Heart left ventricle (tissue), 16 donors: Measurements from ENCODE around the gene SPOCK1. TPM values are rescaled to one million over a fixed set of nuclear protein-coding genes. Genes with fewer than 3 reads are reported as not detected.

ENCODE experiments used
- ATAC-seq, 4 donors: fragments of 200-7000 bp; cut with Tn5 transposase; one replicate each; pipeline ENCODE4 v1.9.1; 2020 to 2022; ENCODE audit warnings: moderate library complexity in 4 of 4, mild to moderate bottlenecking in 3 of 4, moderate number of reproducible peaks in 1 of 4
- DNase-seq, 5 donors: peaks; one replicate each; pipeline ENCODE4 v3.0.0-alpha.2; 2020
- H3K27ac ChIP-seq, 12 donors: fragments of 200-600 bp; sonication (generic) in 4 of 12; one replicate each; pipeline versions ENCODE4 v1.5.0 to v1.8.0; 2016 to 2022; ENCODE audit warnings: mild to moderate bottlenecking in 2 of 12
- H3K27me3 ChIP-seq, 9 donors: fragments of 200-600 bp; sonication (generic) in 2 of 9; one replicate each; pipeline versions ENCODE4 v1.5.1 to v1.8.0; 2016 to 2022; ENCODE audit warnings: mild to moderate bottlenecking in 3 of 9
- H3K36me3 ChIP-seq, 9 donors: fragments of 200-600 bp; sonication (generic) in 2 of 9; one replicate each; pipeline versions ENCODE4 v1.5.0 to v1.8.0; 2018 to 2022; ENCODE audit warnings: mild to moderate bottlenecking in 2 of 9
- H3K4me1 ChIP-seq, 12 donors: fragments of 200-600 bp; sonication (generic) in 4 of 12; one replicate each; pipeline versions ENCODE4 v1.5.0 to v1.8.0; 2016 to 2022; ENCODE audit warnings: mild to moderate bottlenecking in 3 of 12
- H3K4me3 ChIP-seq, 12 donors: fragments of 200-600 bp; sonication (generic) in 4 of 12; one replicate each; pipeline versions ENCODE4 v1.5.0 to v1.8.0; 2017 to 2022; ENCODE audit warnings: mild to moderate bottlenecking in 9 of 12, moderate library complexity in 4 of 12
- H3K9me3 ChIP-seq, 12 donors: fragments of 200-600 bp; sonication (generic) in 4 of 12; one replicate each; pipeline versions ENCODE4 v1.5.0 to v1.8.0; 2016 to 2022; ENCODE audit warnings: mild to moderate bottlenecking in 1 of 12
- POLR2A ChIP-seq, 2 donors: fragments of 450-650 bp; IDR thresholded peaks; one replicate each; pipeline ENCODE4 v1.6.1; 2017; ENCODE audit warnings: antibody characterized with exemption in 2 of 2, mild to moderate bottlenecking in 2 of 2, moderate library complexity in 2 of 2
- WGBS, 4 donors: extraction: QIAGEN DNeasy Blood & Tissue Kit in 2 of 4; methylation state at CpG; one replicate each; pipeline versions ENCODE4 v1.1.5 to v1.1.7; 2013 to 2018; 5-methylcytosine and 5-hydroxymethylcytosine counted together
- intact Hi-C, 10 donors: fragments of 100-400 bp; cut with DNase I; formaldehyde crosslinking; loops; one replicate each; pipeline versions ENCODE4 v1.11.1 to v1.14.2; 2022
- polyA plus RNA-seq, 2 donors: library from polyadenylated mRNA; stranded (reverse); fragments of 200-250 nt; gene quantifications; one replicate each; pipeline ENCODE4 v1.2.3, GENCODE V29; 2013
- total RNA-seq, 9 donors: library from RNA; depleted of rRNA in 2 of 9; stranded (reverse); fragments of >200 nt in 2 of 9; fragmentation: NEBNext Ultra II Directional in 3 of 9; extraction: Animal tissue kit (Norgen Biotek cat#: 25700) in 3 of 9; gene quantifications; one replicate each; pipeline versions ENCODE4 v1.1.0 to v1.2.4, GENCODE V29; 2016 to 2023
- TF ChIP-seq, protein P1 (sequence below), 12 donors: fragments of 200-600 bp; sonication (generic) in 4 of 12; IDR thresholded peaks; one replicate each; pipeline versions ENCODE4 v1.5.0 to v1.8.0; 2018 to 2022; ENCODE audit warnings: antibody characterized with exemption in 12 of 12, mild to moderate bottlenecking in 5 of 12
- donor health status: ischemic (EF 13 %, LVEDD 7.1; RV severe dilation, severe dysfunction).
- donor health status: healthy with polysubstance abuse.
- donor health status: DM: no; HTN: yes; CAD: no.
- donor health status: DM: no; HTN: no; CAD: no.
- donor health status: ischemic (EF 25% LVEDD 6.9; RV normal size, moderate dysfunction).
- donor health status: ischemic (EF 25% LVEDD 5.7; RV mildly dilated, moderate dysfunction).
- donor health status: healthy.
- donor health status: DM: yes; HTN: yes; CAD: no.
- donor health status: ischemic (EF 35%, LVEDD 5.7; RV mildly dilated, moderate dysfunction).
- donor health status: nonischemic (EF 11% LVEDD 7.7; RV severe dilation, severe dysfunction).
- donor health status: DM: yes; HTN: yes; CAD: no.
- donor health status: PGD.
- donor health status: ischemic (EF 29% LVEDD 5.4; RV normal size, mild dysfunction).
- donor health status: nonischemic (EF 23%, LVEDD 6.1; RV moderate dilation, normal function).

SPOCK1 gene
- total and polyA plus RNA-seq, 11 donors, result 7.8 to 51.2 (median 19.9) TPM

DNA sequence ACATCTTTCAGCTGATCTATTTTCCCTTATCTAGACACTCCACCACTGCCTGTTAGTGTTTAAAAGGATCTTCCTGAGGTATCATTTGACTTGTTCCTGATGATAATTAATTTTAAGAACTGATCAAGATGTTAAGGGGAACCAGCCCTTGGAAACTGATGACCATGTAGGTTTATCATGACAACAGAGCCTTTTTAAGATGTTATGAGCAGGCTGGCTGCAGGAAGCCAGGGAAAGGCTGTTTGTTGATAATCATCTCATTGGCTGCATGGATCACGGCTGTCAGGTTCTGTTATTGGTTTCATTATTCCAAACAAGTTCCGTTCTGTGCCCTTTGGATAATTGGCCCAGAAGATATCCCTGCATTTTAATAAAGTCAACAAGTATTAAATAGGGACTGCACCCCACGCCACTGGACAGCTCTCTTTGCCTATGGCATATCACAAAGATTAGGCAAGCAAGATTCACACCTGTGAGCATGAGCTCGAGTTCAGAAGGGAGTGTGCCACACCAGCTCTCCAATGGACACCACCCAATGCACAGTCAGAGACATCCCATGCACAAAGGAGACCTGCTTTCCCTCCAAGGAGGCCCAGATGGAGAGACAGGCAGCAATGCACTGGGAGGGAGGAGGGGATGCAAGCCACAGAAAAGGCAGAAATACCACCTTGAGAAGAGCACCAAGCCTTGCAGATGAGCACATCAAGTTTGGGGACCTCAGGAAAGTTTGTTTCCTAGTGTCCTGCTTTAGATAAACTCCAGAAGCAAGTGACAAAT lies 88.7 kb downstream of the SPOCK1 start:
- WGBS, 4 donors, result 73 to 81% (median 76%) methylated on average over 4 of the region's 4 CpGs
- ATAC-seq, result no peak
- Histone ChIP-seq H3K4me1 (peaks cover 0 to 19% (median 7%) of the 10 kb centered on the region in 12 donors), H3K36me3 (no peaks in the 10 kb centered on the region), H3K27ac (no peak overlapping the region), H3K27me3 (no peaks in the 10 kb centered on the region), H3K9me3 (peaks cover 0 to 2% (median 0%) of the 10 kb centered on the region in 12 donors), H3K4me3 (no peak overlapping the region)
- no peak for DNase-seq
- intact Hi-C loops, result no loop called here
- TF ChIP-seq, protein P1, sequence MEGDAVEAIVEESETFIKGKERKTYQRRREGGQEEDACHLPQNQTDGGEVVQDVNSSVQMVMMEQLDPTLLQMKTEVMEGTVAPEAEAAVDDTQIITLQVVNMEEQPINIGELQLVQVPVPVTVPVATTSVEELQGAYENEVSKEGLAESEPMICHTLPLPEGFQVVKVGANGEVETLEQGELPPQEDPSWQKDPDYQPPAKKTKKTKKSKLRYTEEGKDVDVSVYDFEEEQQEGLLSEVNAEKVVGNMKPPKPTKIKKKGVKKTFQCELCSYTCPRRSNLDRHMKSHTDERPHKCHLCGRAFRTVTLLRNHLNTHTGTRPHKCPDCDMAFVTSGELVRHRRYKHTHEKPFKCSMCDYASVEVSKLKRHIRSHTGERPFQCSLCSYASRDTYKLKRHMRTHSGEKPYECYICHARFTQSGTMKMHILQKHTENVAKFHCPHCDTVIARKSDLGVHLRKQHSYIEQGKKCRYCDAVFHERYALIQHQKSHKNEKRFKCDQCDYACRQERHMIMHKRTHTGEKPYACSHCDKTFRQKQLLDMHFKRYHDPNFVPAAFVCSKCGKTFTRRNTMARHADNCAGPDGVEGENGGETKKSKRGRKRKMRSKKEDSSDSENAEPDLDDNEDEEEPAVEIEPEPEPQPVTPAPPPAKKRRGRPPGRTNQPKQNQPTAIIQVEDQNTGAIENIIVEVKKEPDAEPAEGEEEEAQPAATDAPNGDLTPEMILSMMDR (IDR thresholded peaks at IDR 0.05), result no peak
- TF ChIP-seq POLR2A (IDR thresholded peaks at IDR 0.05), result no peak

DNA sequence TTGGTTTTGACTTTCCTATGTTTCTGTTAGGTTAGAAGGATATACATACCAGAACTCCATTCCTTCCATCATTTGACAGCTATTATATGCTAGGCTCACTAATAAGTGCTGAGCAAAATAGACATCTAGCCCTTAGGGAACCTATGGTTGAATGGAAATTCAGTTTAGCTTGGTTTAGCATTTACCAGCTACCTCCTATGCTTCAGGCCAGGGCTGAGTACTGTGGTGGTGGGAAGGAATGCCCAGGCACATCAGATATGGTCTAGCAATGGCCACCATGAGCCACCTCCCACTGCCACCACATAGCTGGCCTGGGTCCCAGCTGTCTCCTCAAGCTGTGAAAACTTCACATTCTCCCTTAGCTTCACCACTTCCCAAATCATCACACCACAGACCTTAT lies 89.4 kb downstream of the SPOCK1 start:
- no peaks in the 10 kb centered on the region for H3K27me3 ChIP-seq
- H3K4me1 ChIP-seq, result peaks cover 0 to 12% (median 3%) of the 10 kb centered on the region in 12 donors
- ATAC-seq (no peak), DNase-seq (no peak)
- no peaks in the 10 kb centered on the region for H3K9me3 ChIP-seq
- no peak overlapping the region for H3K4me3 ChIP-seq
- TF ChIP-seq, protein P1 (IDR thresholded peaks at IDR 0.05), result no peak
- no peak for TF ChIP-seq POLR2A (IDR thresholded peaks at IDR 0.05)
- intact Hi-C loops, result no loop called here
- no peaks in the 10 kb centered on the region for H3K36me3 ChIP-seq
- no peak overlapping the region for H3K27ac ChIP-seq

DNA sequence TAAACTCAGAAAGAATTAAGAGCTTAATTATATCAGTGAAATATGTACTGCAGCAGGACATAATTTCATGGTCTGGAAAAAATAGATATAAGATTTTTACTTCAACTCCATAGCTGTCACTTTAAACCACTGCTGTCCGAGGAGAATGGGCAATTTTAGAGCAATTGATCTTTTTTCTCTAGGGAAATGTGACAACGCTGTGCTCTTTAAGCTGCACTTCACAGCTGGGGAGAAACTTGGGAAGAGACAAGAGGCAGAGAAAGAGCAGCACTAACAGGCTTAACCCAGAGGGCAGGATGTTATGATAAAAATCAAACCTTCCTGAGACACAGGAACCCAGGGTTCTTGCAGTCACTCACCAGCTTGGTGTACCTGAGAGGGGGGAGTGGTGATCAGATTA lies 92.0 kb downstream of the SPOCK1 start:
- intact Hi-C loops, result no loop called here
- Histone ChIP-seq H3K27ac (no peak overlapping the region), H3K4me1 (no peaks in the 10 kb centered on the region), H3K36me3 (no peaks in the 10 kb centered on the region), H3K27me3 (no peaks in the 10 kb centered on the region), H3K4me3 (no peak overlapping the region), H3K9me3 (no peaks in the 10 kb centered on the region)
- DNase-seq (no peak), ATAC-seq (no peak)
- TF ChIP-seq POLR2A (IDR thresholded peaks at IDR 0.05), result no peak
- TF ChIP-seq, protein P1 (IDR thresholded peaks at IDR 0.05), result no peak
- WGBS, 4 donors, result 38 to 58% (median 46%) methylated on average over 2 of the region's 2 CpGs

DNA sequence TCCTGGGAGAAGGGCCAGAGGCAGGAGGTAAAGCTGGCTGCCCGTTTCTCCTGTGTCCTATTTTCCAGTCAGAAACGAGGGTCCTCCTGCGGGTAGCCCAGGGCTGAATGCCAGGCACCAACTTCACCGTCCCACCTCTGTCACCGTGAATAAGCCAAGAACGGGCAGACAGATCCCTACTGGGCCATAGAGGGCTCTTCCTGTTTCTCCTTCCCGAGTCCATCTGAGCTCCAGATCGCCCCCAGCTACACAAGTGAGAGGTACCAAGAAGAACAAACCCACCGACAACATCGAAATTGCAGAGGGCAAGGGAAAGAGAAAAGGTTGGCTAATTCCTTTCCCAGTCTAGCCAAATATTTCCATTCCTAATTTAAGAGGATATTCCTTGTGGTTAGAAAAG lies 93.7 kb downstream of the SPOCK1 start:
- TF ChIP-seq, protein P1 (IDR thresholded peaks at IDR 0.05), result no peak
- no peak for TF ChIP-seq POLR2A (IDR thresholded peaks at IDR 0.05)
- no peak overlapping the region for H3K4me3 ChIP-seq
- DNase-seq (no peak), ATAC-seq (no peak)
- H3K27me3 ChIP-seq, result no peaks in the 10 kb centered on the region
- WGBS, 4 donors, result 72 to 83% (median 74%) methylated on average over 10 of the region's 10 CpGs
- no peaks in the 10 kb centered on the region for H3K9me3 ChIP-seq
- intact Hi-C loops, result no loop called here
- H3K4me1 ChIP-seq, result no peaks in the 10 kb centered on the region
- H3K27ac ChIP-seq, result no peak overlapping the region
- H3K36me3 ChIP-seq, result no peaks in the 10 kb centered on the region
